Panc1 (cell line): ENCODE data around the gene MTA3. TPM values are rescaled to one million over a fixed set of nuclear protein-coding genes. Genes with fewer than 3 reads are reported as not detected.

Experiments
- ATAC-seq: fragments of 200-7000 bp; cut with Tn5 transposase; 2 replicates; pipeline ENCODE4 v1.9.1; 2020; ENCODE audit warnings: mild to moderate bottlenecking, moderate library complexity
- BruUV-seq: library from RNA; stranded (reverse); fragments of 400-500 nt; replicated peaks from 2 replicates; lab custom pipeline; 2021; lab: Mats Ljungman, UMichigan
- CTCF ChIA-PET: fragments of 300-600 bp; sonication (Branson Sonifier 250); formaldehyde crosslinking; loops from one replicate; lab custom pipeline; 2022; ENCODE audit warnings: antibody characterized with exemption; lab: Charles Lee
- POLR2A ChIA-PET: fragments of 300-600 bp; sonication (Branson Sonifier 250); formaldehyde crosslinking; loops from one replicate; lab custom pipeline; 2022; ENCODE audit warnings: antibody characterized with exemption; lab: Charles Lee
- DNase-seq: peaks from one replicate; pipeline ENCODE4 v3.0.0-alpha.2; 2010; ENCODE audit warnings: low read depth, low spot score
- H3K27ac ChIP-seq: 2 replicates; pipeline ENCODE4 v1.5.1; 2011; ENCODE audit warnings: mild to moderate bottlenecking, low read length, inconsistent platforms
- H3K27me3 ChIP-seq: fragments of 200-500 bp; sonication (Bioruptor generic); 2 replicates; pipeline ENCODE4 v1.6.0; 2014; ENCODE audit warnings: low read length, inconsistent platforms; ENCODE audit not compliant: control insufficient read depth, insufficient read depth
- H3K36me3 ChIP-seq: fragments of 200-500 bp; sonication (Bioruptor generic); 2 replicates; pipeline ENCODE4 v1.5.1; 2014; ENCODE audit warnings: inconsistent platforms, mild to moderate bottlenecking, low read length, moderate library complexity; ENCODE audit not compliant: control insufficient read depth, insufficient read depth
- H3K4me1 ChIP-seq: 2 replicates; pipeline ENCODE4 v1.5.1; 2011; ENCODE audit warnings: inconsistent platforms, mild to moderate bottlenecking, low read length, moderate library complexity; ENCODE audit not compliant: control insufficient read depth, insufficient read depth
- H3K4me3 ChIP-seq, 2 experiments: 2 replicates each; pipeline ENCODE4 v1.5.1; 2011 to 2012; ENCODE audit warnings: low read depth in 2 of 2, low read length in 2 of 2, mild to moderate bottlenecking in 2 of 2, inconsistent platforms in 1 of 2, moderate library complexity in 1 of 2
- H3K9me3 ChIP-seq: fragments of 200-500 bp; sonication (Bioruptor generic); 2 replicates; pipeline ENCODE4 v1.5.1; 2014; ENCODE audit warnings: low read depth, mild to moderate bottlenecking, inconsistent platforms, low read length, moderate library complexity; ENCODE audit not compliant: control insufficient read depth, insufficient read depth
- POLR2AphosphoS5 ChIP-seq: IDR thresholded peaks from 2 replicates; pipeline ENCODE4 v1.6.1; 2012; ENCODE audit warnings: mild to moderate bottlenecking, low read depth, low read length, moderate library complexity
- SIN3A ChIP-seq: IDR thresholded peaks from 2 replicates; pipeline ENCODE4 v1.6.1; 2012; ENCODE audit warnings: low read depth, mild to moderate bottlenecking, low read length, moderate library complexity, borderline replicate concordance; ENCODE audit not compliant: insufficient read depth
- TCF7L2 ChIP-seq: IDR thresholded peaks from 2 replicates; pipeline ENCODE4 v1.6.1; 2011; ENCODE audit warnings: mild to moderate bottlenecking, low read depth, low read length, inconsistent platforms
- in situ Hi-C: cut with HindIII; loops from 2 replicates; pipeline ENCODE4 v1.10.0; 2016; ENCODE audit warnings: low sequenced_read_pairs, low pct_unique_long_range_greater_than_20kb
- intact Hi-C: fragments of 100-400 bp; cut with micrococcal nuclease; formaldehyde crosslinking; loops from one replicate; pipeline ENCODE4 v1.10.0; 2022; ENCODE audit not compliant: unreplicated experiment
- total RNA-seq: library from RNA; stranded (reverse); gene quantifications from one replicate; pipeline ENCODE4 v1.2.1, GENCODE V29; 2021; ENCODE audit not compliant: unreplicated experiment
- TF ChIP-seq, protein P1 (sequence below), 2 experiments: IDR thresholded peaks; 2 replicates each; pipeline ENCODE4 v1.6.1; 2011 to 2012; ENCODE audit warnings: low read depth in 2 of 2, control low read depth in 1 of 2, low read length in 1 of 2, mild to moderate bottlenecking in 1 of 2, moderate library complexity in 1 of 2; ENCODE audit not compliant: insufficient read depth in 1 of 2
- TF ChIP-seq, protein P2 (sequence below): fragments of 450-650 bp; IDR thresholded peaks from 2 replicates; pipeline ENCODE4 v1.5.1; 2017; ENCODE audit warnings: mild to moderate bottlenecking

MTA3 gene
- total RNA-seq, 1 experiment from 2014 or later = 65.6 TPM

DNA sequence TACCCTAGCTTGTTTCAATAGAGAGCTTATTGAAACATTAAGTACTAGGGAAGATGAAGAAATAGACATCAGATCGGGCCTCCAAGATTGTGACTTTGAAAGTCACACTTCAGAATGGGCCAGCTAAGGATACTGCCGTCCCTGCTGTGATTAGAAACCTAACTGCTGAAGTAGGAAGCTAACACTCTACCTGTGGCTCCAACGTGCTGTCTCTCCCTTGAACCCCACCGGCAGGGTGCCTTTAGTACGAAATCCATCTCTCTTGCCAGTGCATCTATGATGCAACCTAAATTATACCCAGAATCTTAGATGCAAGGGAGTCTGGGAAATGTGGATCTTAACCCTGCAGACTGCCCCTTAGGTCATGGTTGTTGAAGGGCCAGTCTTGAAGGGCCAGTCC lies 116.9 kb downstream of the MTA3 start:
- Histone ChIP-seq H3K27me3 (no peaks in the 10 kb centered on the region), H3K9me3 (no peaks in the 10 kb centered on the region), H3K36me3 (no peaks in the 10 kb centered on the region), H3K4me3 (no peak overlapping the region), H3K4me1 (no peaks in the 10 kb centered on the region), H3K27ac (no peak overlapping the region)
- POLR2A ChIA-PET = no interaction called here
- in situ Hi-C loops = no loop called here
- BruUV-seq = no TSS peak
- TF ChIP-seq SIN3A (no peak), TCF7L2 (no peak), POLR2AphosphoS5 (no peak)
- TF ChIP-seq, protein P1, sequence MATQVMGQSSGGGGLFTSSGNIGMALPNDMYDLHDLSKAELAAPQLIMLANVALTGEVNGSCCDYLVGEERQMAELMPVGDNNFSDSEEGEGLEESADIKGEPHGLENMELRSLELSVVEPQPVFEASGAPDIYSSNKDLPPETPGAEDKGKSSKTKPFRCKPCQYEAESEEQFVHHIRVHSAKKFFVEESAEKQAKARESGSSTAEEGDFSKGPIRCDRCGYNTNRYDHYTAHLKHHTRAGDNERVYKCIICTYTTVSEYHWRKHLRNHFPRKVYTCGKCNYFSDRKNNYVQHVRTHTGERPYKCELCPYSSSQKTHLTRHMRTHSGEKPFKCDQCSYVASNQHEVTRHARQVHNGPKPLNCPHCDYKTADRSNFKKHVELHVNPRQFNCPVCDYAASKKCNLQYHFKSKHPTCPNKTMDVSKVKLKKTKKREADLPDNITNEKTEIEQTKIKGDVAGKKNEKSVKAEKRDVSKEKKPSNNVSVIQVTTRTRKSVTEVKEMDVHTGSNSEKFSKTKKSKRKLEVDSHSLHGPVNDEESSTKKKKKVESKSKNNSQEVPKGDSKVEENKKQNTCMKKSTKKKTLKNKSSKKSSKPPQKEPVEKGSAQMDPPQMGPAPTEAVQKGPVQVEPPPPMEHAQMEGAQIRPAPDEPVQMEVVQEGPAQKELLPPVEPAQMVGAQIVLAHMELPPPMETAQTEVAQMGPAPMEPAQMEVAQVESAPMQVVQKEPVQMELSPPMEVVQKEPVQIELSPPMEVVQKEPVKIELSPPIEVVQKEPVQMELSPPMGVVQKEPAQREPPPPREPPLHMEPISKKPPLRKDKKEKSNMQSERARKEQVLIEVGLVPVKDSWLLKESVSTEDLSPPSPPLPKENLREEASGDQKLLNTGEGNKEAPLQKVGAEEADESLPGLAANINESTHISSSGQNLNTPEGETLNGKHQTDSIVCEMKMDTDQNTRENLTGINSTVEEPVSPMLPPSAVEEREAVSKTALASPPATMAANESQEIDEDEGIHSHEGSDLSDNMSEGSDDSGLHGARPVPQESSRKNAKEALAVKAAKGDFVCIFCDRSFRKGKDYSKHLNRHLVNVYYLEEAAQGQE (IDR thresholded peaks at IDR 0.05; ENCODE audit: insufficient read depth in 1 of 2, low read depth in 2 of 2, low read length in 1 of 2) = no peak
- TF ChIP-seq, protein P2, sequence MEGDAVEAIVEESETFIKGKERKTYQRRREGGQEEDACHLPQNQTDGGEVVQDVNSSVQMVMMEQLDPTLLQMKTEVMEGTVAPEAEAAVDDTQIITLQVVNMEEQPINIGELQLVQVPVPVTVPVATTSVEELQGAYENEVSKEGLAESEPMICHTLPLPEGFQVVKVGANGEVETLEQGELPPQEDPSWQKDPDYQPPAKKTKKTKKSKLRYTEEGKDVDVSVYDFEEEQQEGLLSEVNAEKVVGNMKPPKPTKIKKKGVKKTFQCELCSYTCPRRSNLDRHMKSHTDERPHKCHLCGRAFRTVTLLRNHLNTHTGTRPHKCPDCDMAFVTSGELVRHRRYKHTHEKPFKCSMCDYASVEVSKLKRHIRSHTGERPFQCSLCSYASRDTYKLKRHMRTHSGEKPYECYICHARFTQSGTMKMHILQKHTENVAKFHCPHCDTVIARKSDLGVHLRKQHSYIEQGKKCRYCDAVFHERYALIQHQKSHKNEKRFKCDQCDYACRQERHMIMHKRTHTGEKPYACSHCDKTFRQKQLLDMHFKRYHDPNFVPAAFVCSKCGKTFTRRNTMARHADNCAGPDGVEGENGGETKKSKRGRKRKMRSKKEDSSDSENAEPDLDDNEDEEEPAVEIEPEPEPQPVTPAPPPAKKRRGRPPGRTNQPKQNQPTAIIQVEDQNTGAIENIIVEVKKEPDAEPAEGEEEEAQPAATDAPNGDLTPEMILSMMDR = no peak
- intact Hi-C loops = no loop called here
- CTCF ChIA-PET = no interaction called here
- no peak for DNase-seq
- no peak for ATAC-seq

DNA sequence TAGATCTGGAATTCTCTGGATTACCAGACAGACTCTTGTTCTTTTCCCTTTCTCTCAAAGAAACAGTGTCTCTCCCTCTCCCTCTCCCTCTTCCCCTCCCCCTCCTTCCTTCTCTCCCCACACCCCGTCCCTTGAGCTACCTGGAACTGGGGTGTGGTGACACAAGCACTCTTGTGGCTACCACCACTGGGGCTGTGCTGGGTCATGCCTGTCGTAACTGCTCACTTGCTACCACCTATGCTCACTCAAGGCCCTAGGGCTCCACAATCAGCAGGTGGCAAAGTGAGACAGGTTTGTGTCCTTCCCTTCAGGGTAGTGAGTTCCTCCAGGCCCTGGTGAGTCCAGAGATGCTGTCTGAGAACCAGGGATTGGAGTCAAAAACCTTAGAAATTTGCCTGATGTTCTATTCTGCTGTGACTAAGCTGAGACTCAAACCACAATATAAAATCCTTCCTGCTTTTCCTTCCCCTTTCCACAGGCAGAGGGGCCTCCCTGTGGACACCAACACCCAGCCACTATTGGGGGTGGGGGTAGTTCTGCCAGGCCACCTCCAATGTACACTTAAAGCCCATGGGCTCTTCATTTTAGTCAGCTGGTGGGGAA lies 124.7 kb downstream of the MTA3 start:
- ChIA-PET POLR2A (no interaction called here), CTCF (no interaction called here)
- intact Hi-C loops (no loop called here), in situ Hi-C loops (no loop called here)
- Histone ChIP-seq H3K4me1 (no peaks in the 10 kb centered on the region), H3K36me3 (0 out of 2 replicates have a peak, but pooled peaks cover 3% of the 10 kb centered on the region), H3K4me3 (no peak overlapping the region), H3K27me3 (no peaks in the 10 kb centered on the region), H3K27ac (no peak overlapping the region), H3K9me3 (no peaks in the 10 kb centered on the region)
- ATAC-seq (no peak), DNase-seq (no peak)
- TF ChIP-seq POLR2AphosphoS5 (no peak), SIN3A (no peak), TCF7L2 (no peak)
- TF ChIP-seq, protein P2 = no peak
- TF ChIP-seq, protein P1 (IDR thresholded peaks at IDR 0.05; ENCODE audit: insufficient read depth in 1 of 2, low read depth in 2 of 2, low read length in 1 of 2) = no peak
- no TSS peak for BruUV-seq
